HG03097 (cell line): ENCODE data around the gene SPATA31A6.
"Not testable (repeated sequence)": the region's sequence is repeated elsewhere in the genome, so short reads cannot be mapped to it uniquely, and the experiment has no call there.

Experiments used
- ATAC-seq: cut with Tn5 transposase; IDR thresholded peaks from one replicate; pipeline ENCODE4 v1.9.1; 2021; ENCODE audit not compliant: unreplicated experiment, low FRiP score

SPATA31A6 gene

DNA sequence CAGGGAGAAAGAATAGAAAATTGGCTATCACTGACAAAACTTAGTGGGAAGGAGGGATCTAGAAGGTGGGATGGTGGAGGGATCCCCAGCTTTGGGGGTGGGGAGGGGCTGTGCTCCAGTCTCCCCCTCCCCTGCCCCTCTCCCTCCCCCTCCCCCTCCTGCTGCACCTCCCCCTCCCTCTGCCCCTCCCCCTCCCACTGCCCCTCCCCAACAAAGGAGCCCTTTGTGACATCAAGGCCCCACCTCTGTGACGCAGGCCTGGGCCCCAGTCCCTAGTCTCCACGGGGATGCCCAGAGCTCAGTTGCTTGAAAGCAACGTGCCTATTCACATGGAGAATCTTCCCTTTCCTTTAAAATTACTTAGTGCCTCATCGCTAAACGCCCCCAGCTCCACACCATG, at the start of gene SPATA31A6:
TSS of gene SPATA31A6 (plus strand) at position 301 of the 400 bp plus-strand sequence. CDS start at position 330, 29 bp downstream.
- not testable (repeated sequence) for ATAC-seq

DNA sequence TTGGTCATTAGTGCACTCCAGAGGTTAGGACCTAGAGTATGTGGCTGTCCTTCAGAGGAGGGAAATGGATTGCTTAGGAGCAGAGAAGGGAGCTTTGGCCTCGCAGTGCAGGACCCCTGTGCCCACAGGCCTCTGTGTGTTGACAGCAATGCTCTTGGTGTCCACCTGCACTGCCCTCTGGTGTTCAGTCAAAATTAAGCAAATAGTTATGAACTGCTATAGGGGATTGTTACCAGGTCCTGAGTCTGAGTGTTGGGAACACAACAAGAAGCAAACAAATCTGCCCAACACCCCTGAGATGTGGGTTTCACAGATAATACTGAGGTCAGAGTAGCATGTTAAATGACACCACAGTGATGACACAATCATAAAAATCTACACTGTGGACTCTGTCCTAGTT, 23.2 kb upstream of the SPATA31A6 start:
- ATAC-seq: not testable (repeated sequence)

DNA sequence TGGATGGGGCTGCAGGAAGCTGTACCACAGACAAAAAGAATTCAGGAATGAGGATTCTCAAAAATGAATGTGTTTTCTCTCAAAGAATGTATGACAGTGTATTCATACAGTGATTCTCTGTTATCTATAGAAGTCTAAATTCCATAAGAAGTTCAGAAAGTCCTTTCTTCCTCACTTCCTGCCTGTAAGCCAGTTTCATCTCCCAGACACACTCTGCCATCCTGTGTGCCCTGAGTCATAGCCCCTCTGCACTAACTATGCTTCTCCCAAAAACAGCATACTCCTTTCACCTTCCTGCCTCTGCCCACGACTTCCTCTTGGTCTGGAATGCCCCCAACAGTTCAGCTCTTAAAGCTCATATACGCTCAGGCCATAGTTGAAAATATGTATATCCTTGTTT, 36.4 kb downstream of the SPATA31A6 start:
- not testable (repeated sequence) for ATAC-seq

DNA sequence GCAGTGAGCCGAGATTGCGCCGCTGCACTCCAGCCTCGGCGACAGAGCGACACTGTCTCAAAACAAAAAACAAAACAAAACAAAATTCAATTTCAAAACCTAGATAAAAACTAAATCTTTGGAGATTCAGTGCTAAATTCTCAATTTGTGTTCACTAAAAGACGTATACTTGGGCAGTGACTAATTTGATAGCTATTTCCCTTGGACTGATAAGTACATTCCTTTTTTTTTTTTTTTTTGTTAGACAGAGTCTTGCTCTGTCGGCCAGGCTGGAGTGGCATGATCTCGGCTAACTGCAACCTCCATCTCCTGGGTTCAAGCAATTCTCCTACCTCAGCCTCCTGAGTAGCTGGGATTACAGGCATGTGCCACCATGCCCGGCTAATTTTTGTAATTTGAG, 39.8 kb downstream of the SPATA31A6 start:
- ATAC-seq: not testable (repeated sequence)

DNA sequence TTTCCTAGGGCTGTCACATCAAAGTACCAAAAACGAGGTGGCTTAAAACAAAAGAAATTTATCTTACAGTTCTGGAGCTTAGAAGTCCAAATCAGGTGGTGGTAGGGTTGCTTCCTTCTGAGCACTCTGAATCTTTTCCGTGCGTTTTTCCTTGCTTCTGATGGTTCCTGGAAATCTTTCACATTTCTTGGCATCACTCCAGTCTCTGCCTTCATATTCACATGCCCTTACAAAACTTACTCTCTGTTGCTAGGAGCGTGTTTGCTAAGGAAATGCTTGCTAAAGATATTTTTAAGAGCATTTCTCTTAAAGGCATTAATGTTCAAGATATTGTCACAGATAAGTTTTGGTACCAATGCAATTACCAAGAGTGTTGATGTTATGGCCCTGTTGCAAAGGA, 49.6 kb downstream of the SPATA31A6 start:
- ATAC-seq: not testable (repeated sequence)

DNA sequence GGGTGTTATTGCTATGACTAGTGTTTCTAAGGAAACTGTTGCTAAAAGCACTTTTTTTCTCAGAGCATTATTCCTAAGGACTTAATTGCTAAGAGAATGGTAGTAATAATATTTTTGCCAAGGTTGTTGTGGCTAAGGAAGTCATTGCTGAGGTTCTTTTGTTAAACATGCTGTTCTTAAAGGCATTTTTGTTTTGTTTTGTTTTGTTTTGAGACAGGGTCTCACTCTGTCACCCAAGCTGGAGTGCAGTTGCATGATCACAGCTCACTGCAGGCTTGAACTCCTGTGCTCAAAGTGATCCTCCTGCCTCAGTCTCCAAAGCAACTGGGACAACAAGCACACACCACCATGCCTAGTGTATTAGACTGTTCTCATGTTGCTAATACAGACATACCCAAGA, 51.2 kb downstream of the SPATA31A6 start:
- ATAC-seq: not testable (repeated sequence)

DNA sequence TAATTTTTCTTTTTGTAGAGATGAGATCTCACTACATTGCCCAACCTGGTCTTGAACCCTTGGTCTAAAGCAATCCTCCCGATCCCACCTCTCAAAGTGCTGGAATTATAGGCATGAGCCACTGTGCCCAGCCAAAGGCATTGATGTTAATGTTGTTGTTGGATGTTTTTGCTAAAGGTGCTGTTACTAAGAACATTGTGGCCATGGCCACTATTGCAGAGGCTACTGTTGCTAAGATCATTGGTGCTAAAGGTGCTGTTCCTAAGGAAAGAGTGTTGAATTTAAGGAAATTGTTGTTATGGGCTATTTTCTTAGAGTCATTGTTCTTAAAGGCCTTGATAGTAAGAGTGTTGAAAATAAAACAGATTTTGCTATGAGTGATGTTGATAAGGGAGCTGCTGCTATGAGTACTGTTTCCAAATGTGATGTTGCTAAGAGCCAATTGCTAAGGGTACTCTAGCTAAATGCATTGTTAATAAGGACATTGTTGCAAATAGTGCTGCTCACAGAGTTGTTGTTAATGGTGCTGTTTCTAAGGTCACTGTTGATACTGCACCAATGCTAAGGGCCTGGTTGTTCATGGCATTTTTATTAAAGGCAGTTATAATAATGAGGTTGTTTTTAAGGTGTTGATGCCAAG, 52.0 kb downstream of the SPATA31A6 start:
- ATAC-seq: not testable (repeated sequence)

DNA sequence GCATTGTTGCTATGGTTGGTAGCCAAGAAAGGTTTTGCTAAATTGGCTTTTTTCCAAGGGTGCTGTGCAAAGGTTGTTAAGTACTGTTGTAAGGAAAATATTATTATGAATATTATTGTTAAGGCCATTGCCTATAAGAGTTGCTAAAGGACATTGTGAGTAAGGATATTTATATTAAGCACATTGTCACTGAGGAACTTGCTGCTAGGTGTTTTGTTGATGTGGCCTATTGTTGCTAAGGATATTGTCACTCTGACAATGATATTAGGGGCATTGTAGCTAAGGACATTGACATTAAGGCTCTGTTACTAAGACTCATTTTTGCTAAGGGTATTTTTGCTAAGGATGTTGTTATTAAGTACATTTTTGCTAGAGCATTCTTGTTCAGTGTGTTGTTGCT, 52.6 kb downstream of the SPATA31A6 start:
- not testable (repeated sequence) for ATAC-seq

DNA sequence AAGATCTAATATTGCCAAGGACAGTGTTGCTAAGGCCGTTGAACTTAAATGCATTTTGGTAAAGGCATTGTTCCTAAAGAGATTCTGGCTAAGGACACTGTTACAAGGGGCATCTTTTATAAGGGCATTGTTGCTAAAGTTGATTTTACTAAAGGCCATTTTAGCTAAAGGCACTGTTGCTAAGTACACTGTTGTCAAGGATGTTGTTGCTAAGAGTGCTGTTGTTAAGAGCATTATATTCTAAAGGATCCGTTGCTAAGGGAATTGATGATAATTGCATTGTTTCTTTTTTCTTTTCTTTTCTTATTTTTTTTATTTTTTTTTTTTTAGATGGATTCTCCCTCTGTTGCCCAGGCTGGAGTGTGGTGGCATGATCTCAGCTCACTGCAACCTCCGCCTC, 53.9 kb downstream of the SPATA31A6 start:
- not testable (repeated sequence) for ATAC-seq

DNA sequence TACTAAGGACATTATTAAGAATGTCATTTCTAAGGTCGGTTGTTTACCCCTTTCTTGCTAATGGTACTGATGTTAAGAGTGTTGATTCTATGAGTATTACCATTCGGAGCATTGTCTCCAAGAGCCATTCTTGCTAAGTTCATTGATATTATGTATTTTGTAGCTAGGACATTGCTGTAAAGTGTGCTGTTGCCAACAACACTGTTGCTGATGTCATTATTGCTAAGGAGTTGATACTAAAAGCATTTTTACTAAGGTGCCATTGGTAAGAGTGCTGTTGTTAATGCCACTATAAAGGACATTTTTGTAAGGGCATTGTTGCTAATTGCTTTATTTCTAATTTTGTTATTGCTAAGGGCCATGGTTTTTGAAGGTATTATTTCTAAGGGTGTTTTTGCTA, 55.4 kb downstream of the SPATA31A6 start:
- ATAC-seq: not testable (repeated sequence)
